Inflammatory macrophage treated with lipopolysaccharide for 4 hours (primary cell): ENCODE data around the gene RBM3.
A peak's percentile ranks its signal among the peaks of the same experiment; 100 is the strongest.

ENCODE experiments used
- DNase-seq: peaks from one replicate; pipeline ENCODE4 v3.0.0-alpha.2; 2020

Gene RBM3

DNA sequence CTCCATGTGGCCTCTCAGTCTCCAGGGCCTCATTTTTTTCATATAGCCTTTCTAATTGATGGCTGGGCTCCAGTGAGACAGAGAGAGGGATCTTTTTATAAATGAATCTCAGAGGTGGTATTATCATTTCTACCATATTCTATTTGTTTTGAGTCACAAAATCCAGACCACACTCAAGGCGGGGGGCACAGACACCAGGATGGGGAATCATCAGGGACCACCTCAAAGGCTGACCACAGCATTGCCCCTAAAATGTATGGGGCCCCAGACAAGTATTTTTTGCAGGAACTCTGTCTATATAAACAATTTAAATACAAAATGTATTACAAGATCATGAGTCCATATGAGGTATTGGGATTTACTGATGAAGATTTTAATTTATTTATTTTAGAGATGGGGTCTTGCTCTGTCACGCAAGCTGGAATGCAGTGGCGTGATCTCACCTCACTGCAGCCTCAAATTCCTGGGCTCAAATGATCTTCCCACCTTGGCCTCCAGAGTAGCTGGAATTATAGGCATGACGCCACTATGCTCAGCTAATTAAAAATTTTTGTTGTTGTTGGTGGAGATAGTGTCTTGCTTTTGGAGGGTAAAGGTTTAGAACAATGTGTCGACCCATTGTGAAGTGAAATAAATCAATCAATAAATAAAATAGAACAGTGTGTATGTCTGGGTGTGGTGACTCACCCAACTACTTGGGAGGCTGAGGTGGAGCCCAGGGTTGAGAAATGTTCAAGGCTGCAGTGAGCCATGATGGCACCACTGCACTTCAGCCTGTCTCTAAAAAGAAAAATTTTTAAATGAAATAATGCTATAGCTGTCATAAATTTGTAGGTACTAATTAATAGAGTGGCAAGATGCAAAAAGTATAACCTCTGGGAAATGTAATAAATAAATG is 52.4 kb downstream of the RBM3 start:
- DNase-seq = peak; percentile 26
